ENCODE data around the gene MTMR2. TPM values are rescaled to one million over a fixed set of nuclear protein-coding genes. Genes with fewer than 3 reads are reported as not detected.
"Not testable (repeated sequence)": the region's sequence is repeated elsewhere in the genome, so short reads cannot be mapped to it uniquely, and the experiment has no call there.

MTMR2 gene
- total and polyA plus RNA-seq, 10 donors, result 5.7 to 32.7 (median 21.5) TPM

GRCh38 chr11:95886462-95886861 is 37.4 kb downstream of the MTMR2 start:
- H3K9me3 ChIP-seq, result no peaks in the 10 kb centered on the region
- WGBS, 5 donors, result 74 to 94% (median 89%) methylated on average over 1 of the region's 1 CpG
- no peak for DNase-seq
- no peak overlapping the region for H3K4me3 ChIP-seq
- intact Hi-C loops (cut with DNase I; ENCODE audit: low total_unique reads), result no loop called here
- H3K27me3 ChIP-seq (replicated peaks in 1 of 7), result no peaks in the 10 kb centered on the region
- TF ChIP-seq POLR2AphosphoS5 (IDR thresholded peaks at IDR 0.05), result no peak
- no peak overlapping the region for H3K27ac ChIP-seq
- H3K4me1 ChIP-seq, result no peaks in the 10 kb centered on the region
- H3K36me3 ChIP-seq, result peaks cover 0 to 43% (median 9%) of the 10 kb centered on the region in 6 donors

- TF ChIP-seq POLR2AphosphoS5 (IDR thresholded peaks at IDR 0.05) (no peak), POLR2A (IDR thresholded peaks at IDR 0.05) (no peak), CTCF (IDR thresholded peaks at IDR 0.05 in 8 of 11, conservative IDR thresholded peaks at IDR 0.05 in 3 of 11) (no peak)
- Histone ChIP-seq H3K27ac (no peak overlapping the region), H3K36me3 (peaks cover 0 to 44% (median 9%) of the 10 kb centered on the region in 6 donors), H3K27me3 (replicated peaks in 1 of 7) (no peaks in the 10 kb centered on the region), H3K4me1 (no peaks in the 10 kb centered on the region), H3K4me3 (no peak overlapping the region), H3K9me3 (no peaks in the 10 kb centered on the region)
- 93 to 99% (median 98%) methylated on average over 2 of the region's 2 CpGs for WGBS, 5 donors
- DNase-seq, result no peak
- intact Hi-C loops (cut with DNase I; ENCODE audit: low total_unique reads), result no loop called here
Observed at GRCh38 chr11:95884802-95885201, 39.1 kb downstream of the MTMR2 start.

- no peak for DNase-seq
Observed at GRCh38 chr11:95884376-95884775, 39.5 kb downstream of the MTMR2 start.

GRCh38 chr11:95883381-95883780 is 40.5 kb downstream of the MTMR2 start:
- no peak overlapping the region for H3K4me3 ChIP-seq
- no peak for DNase-seq
- H3K9me3 ChIP-seq, result no peaks in the 10 kb centered on the region
- peaks cover 0 to 52% (median 9%) of the 10 kb centered on the region in 6 donors for H3K36me3 ChIP-seq
- 83 to 92% (median 91%) methylated on average over 1 of the region's 1 CpG for WGBS, 5 donors
- intact Hi-C loops (cut with DNase I; ENCODE audit: low total_unique reads), result no loop called here
- TF ChIP-seq POLR2AphosphoS5 (IDR thresholded peaks at IDR 0.05), result no peak
- H3K27ac ChIP-seq, result no peak overlapping the region
- no peaks in the 10 kb centered on the region for H3K4me1 ChIP-seq
- no peaks in the 10 kb centered on the region for H3K27me3 ChIP-seq (replicated peaks in 1 of 7)

More at GRCh38 chr11:95884376-95884775, 39.5 kb downstream of the MTMR2 start:
- Histone ChIP-seq H3K36me3 (peaks cover 0 to 44% (median 9%) of the 10 kb centered on the region in 6 donors), H3K9me3 (no peaks in the 10 kb centered on the region), H3K4me3 (no peak overlapping the region), H3K27me3 (replicated peaks in 1 of 7) (no peaks in the 10 kb centered on the region), H3K27ac (no peak overlapping the region), H3K4me1 (no peaks in the 10 kb centered on the region)
- TF ChIP-seq POLR2AphosphoS5 (IDR thresholded peaks at IDR 0.05) (no peak), CTCF (IDR thresholded peaks at IDR 0.05 in 8 of 11, conservative IDR thresholded peaks at IDR 0.05 in 3 of 11) (no peak), POLR2A (IDR thresholded peaks at IDR 0.05) (no peak)
- 87 to 96% (median 93%) methylated on average over 1 of the region's 1 CpG for WGBS, 5 donors
- intact Hi-C loops (cut with DNase I; ENCODE audit: low total_unique reads), result no loop called here

GRCh38 chr11:95877291-95877690 is 46.6 kb downstream of the MTMR2 start:
- Histone ChIP-seq H3K36me3 (peaks cover 0 to 25% (median 0%) of the 10 kb centered on the region in 6 donors), H3K27me3 (replicated peaks in 1 of 7) (no peaks in the 10 kb centered on the region), H3K4me3 (no peak overlapping the region), H3K9me3 (no peaks in the 10 kb centered on the region), H3K4me1 (no peaks in the 10 kb centered on the region), H3K27ac (no peak overlapping the region)
- no peak for DNase-seq
- intact Hi-C loops (cut with DNase I; ENCODE audit: low total_unique reads), result no loop called here
- TF ChIP-seq POLR2AphosphoS5 (IDR thresholded peaks at IDR 0.05), result no peak
- TF ChIP-seq POLR2A (IDR thresholded peaks at IDR 0.05), result no peak
- WGBS, 5 donors, result 73 to 89% (median 79%) methylated on average over 2 of the region's 2 CpGs

DNA sequence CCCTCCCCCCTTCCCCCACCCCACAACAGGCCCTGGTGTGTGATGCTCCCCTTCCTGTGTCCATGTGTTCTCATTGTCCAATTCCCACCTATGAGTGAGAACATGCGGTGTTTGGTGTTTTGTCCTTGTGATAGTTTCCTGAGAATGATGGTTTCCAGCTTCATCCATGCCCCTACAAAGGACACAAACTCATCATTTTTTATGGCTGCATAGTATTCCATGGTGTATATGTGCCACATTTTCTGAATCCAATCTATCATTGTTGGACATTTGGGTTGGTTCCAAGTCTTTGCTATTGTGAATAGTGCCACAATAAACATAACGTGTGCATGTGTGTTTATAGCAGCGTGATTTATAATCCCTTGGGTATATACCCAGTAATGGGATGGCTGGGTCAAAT is 53.0 kb downstream of the MTMR2 start:
- H3K4me1 ChIP-seq; H3K36me3 ChIP-seq; H3K27ac ChIP-seq; H3K9me3 ChIP-seq; H3K27me3 ChIP-seq (replicated peaks in 1 of 7); intact Hi-C loops (cut with DNase I; ENCODE audit: low total_unique reads); H3K4me3 ChIP-seq; DNase-seq: not testable (repeated sequence)
- 94 to 99% (median 96%) methylated on average over 3 of the region's 3 CpGs for WGBS, 5 donors
